ENCODE measurements around the gene LOXHD1.

LOXHD1 gene

GRCh38 chr18:46581648-46582047, 75.4 kb downstream of the LOXHD1 start:
- FAIRE-seq (no peak), DNase-seq (ENCODE audit: extremely low spot score, insufficient read length, low read depth) (no peak)

DNA sequence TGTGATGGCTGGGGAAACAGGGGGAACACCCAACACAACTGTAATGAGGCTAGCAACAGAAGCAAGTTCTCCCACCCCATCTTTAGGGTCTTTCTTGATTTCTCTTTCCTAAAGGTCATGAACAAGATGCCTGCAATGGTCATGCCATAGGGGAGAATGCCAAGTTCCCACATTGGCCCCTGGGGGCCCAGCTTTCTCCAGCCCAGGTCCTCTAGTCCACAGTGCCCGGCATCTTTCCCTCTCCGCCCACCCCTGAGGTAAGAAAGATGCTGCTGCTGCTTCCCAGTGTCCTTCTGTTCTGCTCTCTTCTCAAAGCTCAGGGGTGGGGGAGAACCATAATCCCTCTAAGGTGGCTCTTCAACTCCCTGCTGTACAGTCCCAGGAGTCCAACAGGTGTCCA, 78.0 kb downstream of the LOXHD1 start:
- no peak for FAIRE-seq
- no peak for DNase-seq (ENCODE audit: extremely low spot score, insufficient read length, low read depth)

- no peak for DNase-seq (ENCODE audit: extremely low spot score, insufficient read length, low read depth)
- no peak for FAIRE-seq
Observed at GRCh38 chr18:46577546-46577945, 79.5 kb downstream of the LOXHD1 start.

GRCh38 chr18:46575851-46576250, 81.2 kb downstream of the LOXHD1 start:
- DNase-seq (ENCODE audit: extremely low spot score, insufficient read length, low read depth) = no peak
- no peak for FAIRE-seq

DNA sequence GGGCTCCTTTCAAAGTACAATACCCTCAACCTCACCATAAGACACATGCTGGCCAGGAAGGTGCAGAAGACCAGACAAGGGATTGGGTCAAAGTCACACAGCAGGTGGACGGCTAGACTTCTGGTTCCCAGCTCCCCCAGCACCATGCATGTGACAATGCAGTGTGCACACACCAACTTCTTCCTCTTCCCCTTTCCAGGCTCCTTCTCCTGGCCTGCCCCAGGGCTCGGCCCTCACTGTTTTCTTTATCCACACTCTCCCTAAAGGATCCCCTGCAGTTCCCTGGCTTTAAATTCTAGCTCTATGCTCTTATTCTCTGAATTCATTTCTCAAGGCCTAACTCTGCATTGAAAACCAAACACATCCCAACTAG, 82.3 kb downstream of the LOXHD1 start:
- DNase-seq (ENCODE audit: extremely low spot score, insufficient read length, low read depth) = no peak
- FAIRE-seq = no peak

- DNase-seq (ENCODE audit: extremely low spot score, insufficient read length, low read depth) = no peak
- no peak for FAIRE-seq
Observed at GRCh38 chr18:46574000-46574742, 82.8 kb downstream of the LOXHD1 start.

- FAIRE-seq (no peak), DNase-seq (ENCODE audit: extremely low spot score, insufficient read length, low read depth) (no peak)
Observed at GRCh38 chr18:46573156-46573555, 83.9 kb downstream of the LOXHD1 start.

DNA sequence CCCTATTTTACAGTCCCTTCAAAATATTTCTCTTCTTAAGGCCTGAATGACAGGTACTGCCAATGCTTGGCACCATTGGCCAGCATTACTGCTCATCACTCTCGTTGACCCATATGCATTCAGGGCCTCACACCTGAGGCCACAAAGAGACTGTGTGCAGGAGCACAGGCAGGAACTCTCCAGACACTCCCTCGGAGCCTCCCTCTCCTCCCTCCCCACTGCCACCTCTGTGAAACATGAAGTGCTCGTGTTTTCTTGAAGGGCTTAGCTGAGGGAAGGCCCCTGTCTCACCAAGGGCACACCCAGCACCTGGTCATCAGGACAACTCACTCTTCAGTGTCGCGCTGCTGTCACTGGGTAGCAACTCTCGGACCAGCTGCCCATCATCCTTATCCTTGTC, 85.3 kb downstream of the LOXHD1 start:
- no peak for FAIRE-seq

DNA sequence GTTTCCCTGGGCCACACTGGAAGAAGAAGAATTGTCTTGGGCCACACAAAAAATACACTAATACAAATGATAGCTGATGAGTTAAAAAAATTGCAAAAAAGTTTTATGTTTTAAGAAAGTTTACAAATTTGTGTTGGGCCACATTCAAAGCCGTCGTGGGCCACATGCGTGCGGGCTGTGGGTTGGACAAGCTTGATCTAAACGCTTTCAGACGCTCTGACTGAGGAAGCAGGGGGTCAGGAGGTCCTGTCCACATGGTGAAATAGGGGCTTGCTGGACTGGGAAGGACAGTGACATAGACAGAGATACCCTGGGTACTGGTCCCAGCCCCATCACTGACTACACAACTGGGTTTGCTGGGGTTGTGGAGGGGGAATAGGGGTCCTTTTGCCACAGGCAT, 86.4 kb downstream of the LOXHD1 start:
- FAIRE-seq (no peak), DNase-seq (ENCODE audit: extremely low spot score, insufficient read length, low read depth) (no peak)

More for the DNA sequence above, 85.3 kb downstream of the LOXHD1 start:
- DNase-seq (ENCODE audit: extremely low spot score, insufficient read length, low read depth) = no peak

DNA sequence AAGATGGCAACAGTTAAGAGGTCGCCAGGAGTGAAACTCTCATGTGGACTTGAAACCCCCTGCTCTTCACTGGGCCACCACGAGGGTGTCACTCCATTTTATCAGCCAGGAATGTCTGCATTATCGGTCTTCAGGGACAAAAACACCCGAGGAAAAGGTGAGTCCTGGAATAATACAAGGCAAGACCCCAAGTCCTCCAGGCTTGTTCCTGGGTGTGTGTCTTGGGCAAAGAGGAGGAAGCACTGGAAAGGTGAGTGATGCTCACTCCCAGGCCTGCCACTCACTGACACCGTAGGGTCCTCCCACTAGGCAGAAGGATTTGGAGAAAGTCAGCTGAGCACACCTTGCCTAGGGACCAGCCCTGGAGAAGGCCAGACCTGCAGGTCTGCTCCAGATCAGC, 86.9 kb downstream of the LOXHD1 start:
- no peak for FAIRE-seq
- no peak for DNase-seq (ENCODE audit: extremely low spot score, insufficient read length, low read depth)

GRCh38 chr18:46569211-46569610, 87.8 kb downstream of the LOXHD1 start:
- DNase-seq (ENCODE audit: extremely low spot score, insufficient read length, low read depth) (no peak), FAIRE-seq (no peak)

- no peak for FAIRE-seq
- DNase-seq (ENCODE audit: extremely low spot score, insufficient read length, low read depth) = no peak
Observed at GRCh38 chr18:46567196-46567595, 89.8 kb downstream of the LOXHD1 start.

GRCh38 chr18:46566111-46566510, 90.9 kb downstream of the LOXHD1 start:
- no peak for FAIRE-seq

GRCh38 chr18:46565256-46565655, 91.8 kb downstream of the LOXHD1 start:
- DNase-seq (ENCODE audit: extremely low spot score, insufficient read length, low read depth) = no peak

More at GRCh38 chr18:46566111-46566510, 90.9 kb downstream of the LOXHD1 start:
- no peak for DNase-seq (ENCODE audit: extremely low spot score, insufficient read length, low read depth)

GRCh38 chr18:46563317-46563716, 93.7 kb downstream of the LOXHD1 start:
- no peak for FAIRE-seq

More at GRCh38 chr18:46565256-46565655, 91.8 kb downstream of the LOXHD1 start:
- FAIRE-seq = no peak

GRCh38 chr18:46562674-46563192, 94.3 kb downstream of the LOXHD1 start:
- DNase-seq (ENCODE audit: extremely low spot score, insufficient read length, low read depth) (no peak), FAIRE-seq (no peak)

More at GRCh38 chr18:46563317-46563716, 93.7 kb downstream of the LOXHD1 start:
- no peak for DNase-seq (ENCODE audit: extremely low spot score, insufficient read length, low read depth)

GRCh38 chr18:46560671-46561045, 96.4 kb downstream of the LOXHD1 start:
- FAIRE-seq (no peak), DNase-seq (ENCODE audit: extremely low spot score, insufficient read length, low read depth) (no peak)

DNA sequence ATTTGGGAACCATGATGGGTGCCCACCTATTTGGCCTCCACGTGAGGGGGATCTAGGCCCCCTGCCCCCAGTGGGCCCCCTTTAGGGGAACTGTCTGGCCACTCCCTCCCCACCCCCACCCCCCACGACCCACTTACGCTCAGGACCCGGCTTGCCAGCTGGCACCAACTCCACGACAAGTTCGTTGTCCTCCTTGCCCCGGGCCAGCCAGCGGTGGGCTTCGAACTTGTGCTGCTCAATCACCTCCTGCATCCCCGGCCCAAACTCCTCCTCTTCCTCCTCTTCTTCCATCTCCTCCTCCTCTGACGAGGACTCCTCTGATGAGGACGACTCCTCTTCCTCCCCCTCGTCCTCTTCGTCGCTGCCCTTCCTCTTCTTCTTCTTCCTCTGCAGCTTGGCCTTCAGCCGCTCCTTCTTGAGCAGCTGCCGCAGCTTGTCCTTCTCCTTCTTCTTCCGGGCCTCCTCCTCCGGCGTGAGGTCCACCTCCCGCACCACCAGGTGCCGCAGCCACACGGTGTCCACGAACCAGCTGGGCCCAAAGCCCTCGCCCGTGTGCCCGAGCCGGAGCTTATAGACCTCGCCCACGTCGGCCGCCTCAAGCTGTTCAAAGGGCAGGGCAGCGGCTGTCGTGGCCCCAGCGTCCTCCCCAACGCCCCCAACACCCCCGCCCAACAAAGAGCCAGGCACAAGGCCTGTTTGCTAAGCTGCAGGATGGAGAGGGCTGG, 96.9 kb downstream of the LOXHD1 start:
- FAIRE-seq (no peak), DNase-seq (ENCODE audit: extremely low spot score, insufficient read length, low read depth) (no peak)

DNA sequence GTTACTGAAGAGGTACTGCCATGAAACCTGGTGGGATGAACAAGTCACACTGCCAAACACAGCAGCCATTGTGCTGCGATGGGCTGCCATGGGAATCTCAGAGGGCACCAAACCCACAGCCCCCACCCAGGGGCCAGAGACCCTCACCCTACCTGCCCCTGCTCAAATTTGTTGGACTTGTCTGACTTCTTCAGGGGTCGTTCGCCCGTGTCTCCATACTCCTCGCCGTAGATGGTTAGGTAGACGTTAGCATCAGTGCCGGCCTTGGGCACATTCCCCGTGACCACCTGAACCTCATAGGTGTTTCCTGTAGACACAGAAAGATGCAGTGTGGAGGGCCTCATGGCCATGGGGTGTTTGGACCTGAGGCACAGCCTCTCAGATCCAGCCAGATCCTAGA, 97.7 kb downstream of the LOXHD1 start:
- no peak for DNase-seq (ENCODE audit: extremely low spot score, insufficient read length, low read depth)
- FAIRE-seq = no peak

- no peak for DNase-seq (ENCODE audit: extremely low spot score, insufficient read length, low read depth)
- no peak for FAIRE-seq
Observed at GRCh38 chr18:46556590-46557206, 100.3 kb downstream of the LOXHD1 start.

GRCh38 chr18:46555724-46556123, 101.3 kb downstream of the LOXHD1 start:
- FAIRE-seq (no peak), DNase-seq (ENCODE audit: extremely low spot score, insufficient read length, low read depth) (peak; percentile 32)

Data from GM18507 (cell line).